Myocyte (in vitro differentiated cells): ENCODE data around the gene MAP7D1. TPM values are rescaled to one million over a fixed set of nuclear protein-coding genes. Genes with fewer than 3 reads are reported as not detected.
A peak's percentile ranks its signal among the peaks of the same experiment; 100 is the strongest.
"Not testable (repeated sequence)": the region's sequence is repeated elsewhere in the genome, so short reads cannot be mapped to it uniquely, and the experiment has no call there.

Experiments
- DNase-seq: peaks from one replicate; pipeline ENCODE4 v3.0.0-alpha.2; 2012; ENCODE audit warnings: low read depth
- total RNA-seq: library from RNA; depleted of rRNA; stranded (reverse); fragments of >200 nt; gene quantifications from 2 replicates; pipeline ENCODE4 v1.2.3, GENCODE V29; 2014

Gene MAP7D1
- total RNA-seq, 1 donor from 2014 or later: 733 TPM

DNA sequence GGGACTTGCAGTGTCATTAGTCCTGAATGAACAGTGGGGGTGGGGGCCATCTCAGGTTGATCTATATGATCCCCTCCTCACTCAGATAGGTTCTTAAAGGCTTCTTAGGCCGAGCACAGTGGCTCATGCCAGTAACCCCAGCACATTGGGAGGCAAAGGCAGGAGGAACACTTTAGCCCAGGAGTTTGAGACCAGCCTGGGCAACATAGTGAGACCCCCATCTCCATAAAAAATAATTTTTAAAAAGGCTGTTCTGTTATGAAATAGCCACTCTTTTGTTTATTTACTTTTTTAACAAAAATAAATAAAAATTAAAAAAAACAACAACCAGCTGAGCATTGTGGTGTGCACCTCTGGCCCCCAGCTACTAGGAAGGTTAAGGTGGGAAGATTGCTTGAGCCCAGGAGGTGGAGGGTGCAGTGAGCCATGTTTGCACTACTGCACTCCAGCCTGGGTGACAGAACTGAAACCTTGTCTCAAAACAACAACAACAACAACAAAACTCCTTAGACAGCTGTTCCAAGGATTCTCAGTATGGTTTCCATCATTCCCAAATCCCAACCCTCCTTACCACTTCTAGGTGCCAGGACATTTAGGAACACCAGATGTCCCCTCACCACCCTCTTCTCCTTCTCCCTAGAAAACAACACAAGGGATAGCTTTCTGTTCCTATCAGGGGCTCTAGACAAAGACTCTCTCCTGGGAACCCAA, 4.7 kb upstream of the MAP7D1 start:
- DNase-seq: peak; percentile 57

DNA sequence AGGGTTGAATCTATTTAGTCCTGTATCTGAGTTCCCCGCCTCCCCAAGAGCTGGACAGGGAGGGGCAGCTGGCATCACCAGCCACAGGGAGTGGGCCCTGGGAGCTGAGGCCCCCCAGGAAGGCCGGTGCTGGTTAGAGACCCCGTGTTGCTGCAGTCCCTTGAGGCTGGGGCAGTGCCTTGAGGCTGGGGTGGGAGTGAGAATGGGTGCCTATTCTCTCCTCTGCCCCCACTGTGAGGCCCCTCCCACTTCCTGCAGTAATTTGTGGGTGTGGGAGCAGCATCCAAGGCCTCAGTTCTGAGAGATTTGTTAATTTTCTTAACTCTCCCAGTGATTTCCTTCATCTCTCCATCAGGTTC, 4.1 kb upstream of the MAP7D1 start:
- no peak for DNase-seq

DNA sequence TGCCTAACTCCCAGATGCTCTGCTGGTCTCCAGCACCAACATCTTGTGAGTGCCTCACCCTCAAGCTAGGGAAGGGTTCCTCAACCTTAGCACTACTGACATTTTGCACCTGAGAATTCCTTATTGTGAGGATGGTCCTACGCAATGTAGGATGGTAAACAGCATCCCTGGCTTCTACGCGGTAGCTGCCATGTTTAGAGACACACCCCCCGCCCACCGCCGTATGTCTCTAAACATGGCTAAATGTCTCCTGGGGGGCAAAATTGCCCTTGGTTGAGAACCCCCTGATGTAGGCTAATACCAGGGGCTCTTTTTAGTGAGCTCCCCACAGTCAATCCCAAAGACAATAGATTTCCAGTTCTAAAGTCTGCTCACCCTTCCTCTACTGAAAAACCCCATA, 2.5 kb upstream of the MAP7D1 start:
- DNase-seq: no peak

DNA sequence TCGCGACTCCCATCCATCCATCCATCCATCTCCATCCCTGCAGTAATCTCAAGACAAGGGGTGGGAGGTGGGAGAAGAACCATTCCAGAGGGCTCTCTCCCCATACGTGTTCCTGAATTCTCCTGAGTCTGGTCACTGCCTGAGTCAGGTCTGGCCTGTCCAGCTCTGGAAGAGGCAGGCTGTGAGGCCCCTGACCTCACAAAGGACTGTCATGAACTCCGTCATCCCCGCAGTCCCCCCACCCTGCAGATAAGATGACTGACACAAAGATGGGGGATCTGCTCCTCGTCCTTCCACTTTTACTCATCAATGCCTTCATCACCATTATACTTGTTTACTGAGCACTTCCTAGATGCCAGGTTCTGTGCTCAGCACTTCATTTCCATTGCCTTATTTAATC, 1.6 kb upstream of the MAP7D1 start:
- no peak for DNase-seq

DNA sequence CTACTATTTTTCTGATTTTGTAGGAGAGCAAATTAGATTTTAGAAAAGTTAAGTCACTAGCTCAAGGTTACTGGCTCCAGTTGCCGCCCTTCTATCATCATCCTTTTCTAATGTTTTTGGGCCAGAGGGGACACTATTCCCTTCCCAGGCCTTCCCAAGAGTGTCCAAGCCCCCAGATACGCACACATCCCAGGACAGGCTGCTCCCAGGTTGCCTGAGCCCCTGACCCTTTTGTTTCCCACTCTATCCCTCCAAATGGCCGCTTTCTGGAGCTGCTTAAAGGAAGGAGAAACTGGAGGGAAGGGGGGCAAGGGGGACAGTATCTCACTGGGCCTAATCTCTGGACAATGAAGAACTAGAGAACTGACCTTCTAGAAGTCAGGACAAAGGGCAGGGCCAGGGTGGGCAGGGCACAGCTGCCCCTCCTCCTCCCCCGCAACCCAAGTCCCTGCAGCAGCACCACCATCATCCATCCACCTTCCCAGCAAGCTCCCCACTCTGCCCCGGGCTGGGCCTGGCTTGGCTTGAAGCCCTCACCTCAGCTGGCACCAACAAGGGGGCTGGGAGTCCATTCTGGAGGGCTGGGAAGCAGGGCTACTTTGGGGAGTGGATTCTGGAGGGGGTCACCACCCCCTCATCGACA, 1.1 kb upstream of the MAP7D1 start:
- peak; percentile 79 for DNase-seq

DNA sequence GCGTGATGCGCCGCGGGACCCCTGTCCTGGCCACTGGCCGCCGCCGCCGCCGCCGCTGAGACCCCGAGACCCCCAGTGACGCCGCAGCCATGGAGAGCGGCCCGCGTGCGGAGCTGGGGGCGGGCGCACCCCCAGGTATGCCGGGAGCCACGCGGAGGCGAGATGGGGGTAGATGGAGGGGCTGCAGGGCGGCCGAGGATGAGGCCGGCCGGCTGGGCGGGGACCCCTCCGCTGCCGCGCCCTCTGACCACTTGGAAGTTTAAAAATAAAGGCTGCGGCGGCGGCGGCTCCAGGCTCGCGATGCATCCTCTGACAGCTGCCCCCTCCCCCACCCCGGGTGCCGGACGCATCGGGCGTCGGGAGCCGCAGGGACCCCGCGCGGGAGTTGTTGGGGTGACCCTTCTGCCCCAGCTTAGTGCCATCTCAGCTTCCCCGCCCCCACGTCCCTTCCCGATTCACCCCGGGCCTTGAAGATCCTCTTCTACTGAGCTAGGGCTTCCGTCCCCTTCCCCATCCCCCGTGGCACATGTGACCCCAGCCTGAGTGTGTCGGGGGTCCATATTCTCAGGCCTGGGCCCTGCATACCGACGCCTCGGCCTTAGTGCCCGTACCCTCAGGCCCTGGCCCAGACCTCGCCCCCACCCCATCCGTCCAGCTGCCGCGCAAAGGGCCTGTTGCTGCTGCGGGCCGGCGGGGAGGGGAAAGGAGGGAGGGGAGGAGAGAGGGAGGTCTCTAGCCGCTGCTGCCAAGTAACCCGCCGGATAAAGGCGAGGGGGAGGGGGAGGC, 562 bp downstream of the MAP7D1 start:
- DNase-seq: peak; percentile 84

DNA sequence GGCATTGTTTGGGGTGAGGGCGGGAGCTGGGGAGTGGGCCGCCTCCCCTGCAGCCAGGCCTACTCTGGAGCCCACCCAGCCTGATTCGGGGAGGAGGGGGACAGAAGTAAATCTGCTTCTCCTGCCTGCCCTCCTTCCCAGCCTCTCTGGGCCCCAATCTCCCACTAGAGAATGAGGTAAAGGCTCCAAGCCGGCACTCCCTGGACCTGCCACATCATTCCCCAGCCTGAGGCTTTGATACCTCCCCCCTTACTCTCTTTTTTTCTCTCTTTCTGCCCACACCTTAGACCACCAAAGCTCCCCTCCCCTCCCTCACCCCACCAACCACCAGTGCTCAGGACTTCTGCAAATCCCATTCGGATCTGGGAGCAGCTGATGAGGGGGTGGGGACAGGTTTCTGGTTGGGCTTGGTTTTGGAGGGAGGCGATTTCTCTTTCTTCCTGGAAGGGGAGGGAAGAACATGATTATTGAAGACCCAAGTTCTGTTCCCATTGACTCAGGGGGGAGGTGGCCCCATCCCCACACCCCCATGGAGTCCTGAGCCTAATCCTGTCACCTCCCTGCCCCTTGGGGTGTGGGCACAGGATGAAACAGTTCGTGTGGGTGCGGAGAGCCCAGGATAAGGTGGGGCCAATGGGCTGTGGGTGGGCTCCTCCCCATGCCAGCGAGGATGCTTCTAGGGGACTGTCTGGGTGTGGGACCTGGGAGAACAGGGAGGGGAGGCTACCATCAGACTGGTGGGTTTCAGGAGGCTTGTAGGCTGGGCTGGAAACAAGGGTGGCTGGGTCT, 1.3 kb downstream of the MAP7D1 start:
- DNase-seq: peak; percentile 65

DNA sequence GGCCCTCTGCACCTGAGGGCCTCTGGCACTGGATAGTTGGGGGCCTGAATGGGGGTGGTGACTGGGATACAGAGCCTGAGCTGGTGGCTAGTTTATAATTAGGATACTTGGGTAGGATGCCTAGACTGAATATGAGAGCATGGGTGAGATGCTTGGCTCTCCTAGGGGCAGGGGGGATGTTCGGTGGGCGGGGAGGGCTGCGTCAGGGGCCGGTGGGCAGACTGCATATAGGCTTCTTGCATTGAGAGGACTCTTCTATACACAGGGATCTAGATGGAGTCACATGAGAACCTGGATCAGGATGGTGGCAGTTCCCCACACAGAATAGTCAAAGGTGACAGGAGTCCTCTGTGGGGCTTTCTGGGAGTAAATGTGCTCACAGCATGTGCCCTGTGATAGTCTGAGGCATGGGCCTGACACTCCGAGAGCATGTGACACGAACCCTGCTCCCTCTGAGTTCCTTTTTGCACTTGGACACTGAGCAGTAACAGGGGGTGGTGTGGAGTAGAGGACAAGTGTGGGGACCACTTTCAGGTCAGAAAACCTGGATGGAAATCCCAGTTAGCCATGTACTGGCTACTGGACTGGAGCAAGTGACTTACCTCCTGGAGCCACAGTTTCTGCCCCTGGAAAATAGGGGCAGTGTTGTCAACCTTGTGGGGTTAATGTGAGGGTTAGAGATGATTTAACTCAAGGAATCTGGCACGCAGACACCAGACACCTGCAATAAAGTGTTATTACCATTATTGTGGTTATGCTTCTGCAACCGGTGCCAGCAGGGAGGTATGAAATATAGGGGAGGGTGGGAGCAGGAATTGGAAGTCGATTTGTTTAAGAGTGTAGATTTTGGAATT, 2.2 kb downstream of the MAP7D1 start:
- DNase-seq: no peak

DNA sequence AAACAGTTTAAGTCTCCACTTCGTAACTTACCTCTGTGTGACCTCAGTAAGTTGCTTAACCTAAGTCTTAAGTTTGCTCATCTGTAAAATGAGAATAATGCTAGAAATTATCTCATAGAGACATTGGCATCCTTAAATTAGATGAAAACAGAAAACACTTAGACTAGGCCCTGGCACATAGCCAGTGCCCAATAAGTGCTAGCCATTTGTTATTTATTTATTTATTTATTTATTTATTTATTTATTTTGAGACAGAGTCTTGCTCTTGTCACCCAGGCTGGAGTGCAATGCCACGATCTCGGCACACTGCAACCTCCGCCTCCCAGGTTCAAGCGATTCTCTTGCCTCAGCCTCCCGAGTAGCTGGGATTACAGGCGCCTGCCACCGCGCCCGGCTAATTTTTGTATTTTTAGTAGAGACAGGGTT, 2.9 kb downstream of the MAP7D1 start:
- DNase-seq: not testable (repeated sequence)

DNA sequence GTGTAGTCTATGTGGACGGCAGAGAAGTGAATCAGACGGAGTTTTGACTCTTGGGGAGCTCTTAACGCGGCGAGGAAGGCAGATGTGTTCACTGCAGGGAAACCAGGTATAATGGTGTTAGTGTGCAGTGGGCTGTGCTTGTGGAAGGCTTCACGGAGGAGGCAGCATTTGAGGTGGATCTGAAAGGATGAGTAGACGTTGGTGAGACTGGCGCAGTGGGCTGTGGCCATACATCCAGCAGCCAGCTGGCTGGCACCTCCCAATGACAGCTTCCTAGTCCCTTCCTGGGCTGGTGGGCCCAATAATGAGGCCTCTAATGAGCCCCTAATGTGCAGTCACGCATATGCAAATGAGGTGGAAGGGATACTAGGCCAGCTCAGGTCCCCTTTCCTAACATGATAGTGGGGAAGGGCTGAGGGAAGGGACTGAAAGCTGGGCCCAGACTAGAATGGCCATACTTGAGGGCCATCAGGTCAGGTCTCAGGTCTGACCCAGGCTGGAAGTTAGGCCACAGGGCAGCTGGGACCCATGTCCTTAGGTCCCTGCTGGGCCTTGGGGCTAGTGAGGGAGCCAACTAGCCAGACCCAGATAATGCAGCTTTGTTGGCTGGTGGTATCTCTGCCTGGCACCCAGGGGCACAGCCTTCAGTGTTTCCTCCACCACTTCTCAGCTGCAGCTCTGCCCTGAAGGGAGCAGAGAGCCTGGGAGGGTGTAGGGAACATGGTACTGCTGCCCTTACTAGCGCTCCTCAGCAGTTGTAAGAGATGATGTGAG, 3.8 kb downstream of the MAP7D1 start:
- no peak for DNase-seq

DNA sequence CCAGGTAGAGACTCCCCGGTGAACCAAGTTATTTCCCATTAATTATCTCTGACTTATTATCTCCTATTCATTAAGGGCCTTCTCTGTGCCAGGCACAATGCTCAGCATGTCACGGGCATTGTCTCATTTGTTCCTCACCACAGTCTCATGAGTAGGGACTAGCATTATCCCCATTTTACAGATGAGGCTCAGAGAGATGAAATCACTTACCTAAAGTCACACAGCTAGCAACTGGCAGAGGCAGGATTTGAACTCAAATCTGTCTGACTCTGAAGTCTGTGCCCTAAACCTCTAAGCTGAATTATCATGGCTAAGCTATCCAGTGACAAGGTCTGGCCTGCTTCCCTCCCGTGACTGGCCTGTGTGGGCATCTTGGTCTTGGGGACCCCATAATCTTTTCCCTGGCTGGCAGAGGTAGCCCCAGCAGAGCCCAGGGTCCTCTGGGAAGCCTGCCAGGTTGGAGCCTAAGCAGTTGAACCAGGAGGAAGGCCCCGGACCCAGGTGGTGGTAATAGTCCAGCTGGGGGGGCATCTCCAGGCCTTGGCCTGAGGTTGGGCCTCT, 4.5 kb downstream of the MAP7D1 start:
- DNase-seq: no peak

DNA sequence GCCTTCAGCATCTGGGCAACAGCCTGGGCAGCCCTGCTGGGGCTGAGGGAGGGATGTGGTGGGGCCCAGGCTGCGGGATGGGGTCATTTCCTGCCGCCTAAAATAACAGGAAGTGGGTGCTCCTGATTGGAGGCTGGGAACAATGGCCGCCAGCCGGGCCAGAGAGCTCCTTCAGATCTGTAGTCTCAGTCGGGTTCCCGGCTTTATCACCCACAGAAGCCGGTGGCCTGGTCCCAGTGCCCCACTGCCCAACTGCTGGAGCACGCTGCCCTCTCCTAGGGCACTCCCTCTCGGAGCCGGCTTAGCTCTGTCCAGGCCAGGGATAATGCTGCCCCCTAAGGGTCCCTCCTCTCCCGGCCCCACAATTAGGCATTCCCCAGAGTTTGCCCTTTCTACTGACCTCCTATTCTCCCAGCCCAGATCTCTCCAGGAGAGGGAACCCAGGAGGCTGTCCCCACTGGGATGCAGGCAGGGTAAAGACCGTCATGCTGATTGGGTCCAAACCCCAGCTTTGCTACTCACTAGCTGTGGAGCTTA, 5.1 kb downstream of the MAP7D1 start:
- peak; percentile 64 for DNase-seq

DNA sequence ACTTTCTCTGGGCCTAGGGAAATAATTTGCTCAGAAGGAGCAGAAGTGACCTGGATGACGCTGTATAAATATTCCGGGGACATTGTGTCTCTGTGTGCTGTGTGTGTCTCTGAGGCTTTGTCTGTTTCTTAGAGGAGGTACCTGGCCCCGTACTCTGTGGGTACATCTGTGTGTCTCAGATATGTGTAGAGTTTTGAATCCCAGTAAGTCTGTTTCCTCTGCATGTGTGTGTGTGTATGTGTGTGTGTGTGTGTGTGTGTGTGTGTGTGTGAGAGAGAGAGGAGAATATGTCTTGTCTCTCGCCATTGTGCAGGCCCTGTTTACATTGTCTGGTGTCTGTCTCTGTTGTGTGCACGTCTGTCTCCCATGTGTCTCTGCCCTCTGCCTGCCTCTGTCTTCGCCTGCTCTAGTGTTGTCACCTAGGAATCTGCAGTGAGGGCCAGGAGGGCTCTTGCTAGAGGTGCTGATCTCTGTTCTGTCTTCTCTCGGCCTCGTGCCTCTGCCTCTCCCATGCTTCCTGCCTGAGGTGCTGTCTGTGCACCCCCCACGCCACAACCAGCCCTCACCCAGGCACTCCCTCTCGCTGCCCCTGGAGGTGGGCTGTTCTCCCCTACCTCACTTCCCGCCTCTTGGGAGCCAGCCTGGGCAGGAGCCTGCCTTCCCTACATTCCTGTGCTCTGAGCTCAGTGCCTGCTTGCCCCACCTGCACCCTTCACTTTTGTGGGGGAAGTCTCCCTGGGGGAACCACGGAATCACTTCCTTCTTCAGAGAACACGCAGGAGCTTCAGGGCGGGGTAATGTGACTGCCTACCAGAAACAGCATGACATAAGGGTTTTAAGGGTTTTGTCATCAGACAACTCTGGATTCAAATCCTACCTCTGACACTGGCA, 5.9 kb downstream of the MAP7D1 start:
- no peak for DNase-seq

DNA sequence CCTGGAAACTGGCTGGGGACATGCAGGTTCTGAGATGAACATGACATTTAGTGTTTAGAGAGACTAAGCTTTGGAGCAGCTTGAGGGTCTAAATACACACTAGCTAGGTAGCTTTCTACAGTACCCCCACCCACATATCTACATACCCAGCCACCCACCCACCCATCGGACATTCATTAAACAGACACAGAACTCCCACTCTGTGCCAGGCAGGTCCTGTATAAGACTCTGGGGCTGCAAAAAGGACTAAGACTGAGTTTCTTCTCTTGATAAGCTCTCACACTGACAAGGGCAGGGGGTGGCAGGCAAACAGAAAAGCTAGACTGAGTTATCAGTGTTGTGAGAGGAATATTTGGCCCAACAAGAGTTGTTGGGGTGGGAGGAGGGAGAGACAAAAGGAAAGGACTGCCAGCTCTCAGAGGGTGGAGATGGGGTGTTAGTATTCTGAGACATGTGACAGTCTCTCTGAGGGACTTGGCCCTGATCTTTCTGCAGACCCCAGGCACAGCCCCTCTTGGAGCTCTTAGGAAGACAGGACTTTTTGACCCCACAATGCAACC, 6.8 kb downstream of the MAP7D1 start:
- no peak for DNase-seq

DNA sequence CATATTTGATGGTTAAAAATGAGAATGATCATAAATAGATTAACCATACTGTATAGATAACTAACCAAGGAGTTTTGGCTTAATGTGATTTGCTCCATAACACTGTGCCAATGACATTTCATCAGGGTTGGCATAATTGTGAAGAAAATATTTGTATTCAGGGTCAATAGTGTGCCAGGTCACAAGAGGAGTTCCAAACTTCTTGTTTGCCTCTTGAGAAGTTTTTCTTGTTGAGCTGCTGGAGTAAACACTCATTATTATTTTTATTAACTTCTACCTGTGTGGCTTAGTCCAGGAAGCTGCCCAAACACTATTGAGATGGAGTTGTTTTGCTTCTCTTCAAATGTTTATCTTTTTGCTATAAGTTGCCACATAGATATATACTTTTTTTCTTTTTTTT, 7.5 kb downstream of the MAP7D1 start:
- DNase-seq: no peak

DNA sequence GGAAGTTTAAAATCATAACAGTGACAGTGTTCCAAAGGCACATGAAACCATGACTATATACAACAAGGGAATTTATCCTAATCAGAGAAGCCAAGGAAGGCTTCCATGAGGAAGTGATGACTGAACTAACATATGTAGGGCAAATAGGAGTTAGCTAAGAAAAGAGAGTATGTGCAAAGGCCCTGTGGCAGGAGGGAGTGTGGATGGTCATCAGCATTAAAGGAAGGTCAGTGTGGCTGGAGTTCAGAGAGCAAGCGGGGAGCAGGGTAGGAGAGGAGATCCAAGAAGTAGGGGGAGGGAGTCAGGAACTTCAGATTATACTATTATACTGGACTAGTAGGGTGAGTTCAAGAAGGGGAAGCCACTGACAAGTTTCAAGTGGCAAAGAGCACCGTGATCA, 8.4 kb downstream of the MAP7D1 start:
- no peak for DNase-seq

DNA sequence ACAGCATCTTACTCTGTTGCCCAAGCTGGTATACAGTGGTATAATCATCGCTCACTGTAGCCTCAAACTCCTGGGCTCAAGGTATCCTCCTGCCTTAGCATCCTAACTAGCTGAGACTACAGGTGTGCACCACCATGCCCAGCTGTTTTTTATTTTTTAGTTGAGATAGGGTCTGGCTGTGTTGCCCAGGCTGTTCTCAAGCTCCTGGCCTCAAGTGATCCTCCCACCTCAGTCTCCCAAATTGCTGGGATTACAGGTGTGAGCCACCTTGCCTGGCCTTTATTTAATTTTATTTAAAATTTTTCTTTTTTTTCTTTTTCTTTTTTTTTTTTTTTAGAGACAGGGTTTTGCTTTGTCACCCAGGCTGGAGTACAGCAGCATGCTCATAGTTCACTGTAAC, 9.2 kb downstream of the MAP7D1 start:
- no peak for DNase-seq

DNA sequence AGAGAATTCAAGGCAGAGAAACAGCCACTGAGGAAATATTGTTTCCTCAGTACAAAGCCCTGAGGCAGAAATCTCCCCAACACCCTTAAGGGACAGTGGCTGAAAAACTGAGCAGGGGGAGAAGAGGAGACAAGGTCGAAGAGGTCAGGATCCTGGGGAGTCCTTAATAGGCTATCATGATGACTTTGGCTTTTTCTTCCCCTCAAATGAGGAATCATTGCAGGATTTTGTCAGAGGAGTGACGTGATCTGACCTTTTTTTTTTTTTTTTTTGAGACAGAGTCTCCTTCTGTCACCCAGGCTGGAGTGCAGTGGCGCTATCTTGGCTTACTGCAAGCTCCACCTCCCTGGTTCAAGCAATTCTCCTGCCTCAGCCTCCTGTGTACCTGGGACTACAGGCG, 10.2 kb downstream of the MAP7D1 start:
- DNase-seq: no peak
